Neural cell (in vitro differentiated cells): ENCODE results near the gene ZDHHC3. TPM values are rescaled to one million over a fixed set of nuclear protein-coding genes. Genes with fewer than 3 reads are reported as not detected.

Experiments used
- H2AFZ ChIP-seq: fragments of 200-600, 300-800 bp; sonication (generic), shearing (Covaris generic); 2 replicates; pipeline ENCODE4 v1.6.0; 2014; ENCODE audit warnings: low read depth, mild to moderate bottlenecking, antibody characterized with exemption, low read length, moderate library complexity
- H3F3A ChIP-seq: fragments of 200-600 bp; shearing (Covaris generic); 2 replicates; pipeline ENCODE4 v1.6.1; 2016; ENCODE audit warnings: mild to moderate bottlenecking, moderate library complexity, mixed read lengths, antibody characterized with exemption, low read length; ENCODE audit not compliant: insufficient read depth, poor library complexity, severe bottlenecking
- H3K27ac ChIP-seq: fragments of 200-600, 300-800 bp; sonication (generic), shearing (Covaris generic); 2 replicates; pipeline ENCODE4 v1.5.1; 2014; ENCODE audit warnings: mild to moderate bottlenecking, low read length, moderate library complexity
- H3K27me3 ChIP-seq: fragments of 300-800, 200-600 bp; sonication (generic), shearing (Covaris generic); 2 replicates; pipeline ENCODE4 v1.6.0; 2014; ENCODE audit warnings: mild to moderate bottlenecking, low read depth, low read length, moderate library complexity; ENCODE audit not compliant: insufficient read depth
- H3K36me3 ChIP-seq: fragments of 300-800, 200-600 bp; sonication (generic), shearing (Covaris generic); 2 replicates; pipeline ENCODE4 v1.5.1; 2014; ENCODE audit warnings: mild to moderate bottlenecking, antibody characterized with exemption, low read length, moderate library complexity; ENCODE audit not compliant: insufficient read depth
- H3K4me2 ChIP-seq: fragments of 300-800, 200-600 bp; sonication (generic), shearing (Covaris generic); 2 replicates; pipeline ENCODE4 v1.6.0; 2014; ENCODE audit warnings: mild to moderate bottlenecking, low read length
- H3K4me3 ChIP-seq: fragments of 300-800, 200-600 bp; sonication (generic), shearing (Covaris generic); 2 replicates; pipeline ENCODE4 v1.5.1; 2014; ENCODE audit warnings: mild to moderate bottlenecking, low read length, moderate library complexity
- H3K79me2 ChIP-seq: fragments of 200-600 bp; shearing (Covaris generic); replicated peaks from 2 replicates; pipeline ENCODE4 v1.6.0; 2014; ENCODE audit warnings: mild to moderate bottlenecking, low read length, moderate library complexity; ENCODE audit not compliant: insufficient read depth
- H3K9ac ChIP-seq: fragments of 300-800, 200-600 bp; sonication (generic), shearing (Covaris generic); 2 replicates; pipeline ENCODE4 v1.6.1; 2016; ENCODE audit warnings: mild to moderate bottlenecking, low read length, mixed read lengths
- H3K9me2 ChIP-seq: fragments of 200-600 bp; shearing (Covaris generic); 2 replicates; pipeline ENCODE4 v1.6.1; 2016; ENCODE audit warnings: mild to moderate bottlenecking, low read length, mixed read lengths; ENCODE audit not compliant: insufficient read depth
- H3K9me3 ChIP-seq: fragments of 200-600, 300-800 bp; sonication (generic), shearing (Covaris generic); 2 replicates; pipeline ENCODE4 v1.6.1; 2016; ENCODE audit warnings: mild to moderate bottlenecking, mixed run types, low read length, moderate library complexity, mixed read lengths
- H4K20me1 ChIP-seq: fragments of 200-600 bp; shearing (Covaris generic); 2 replicates; pipeline ENCODE4 v1.6.1; 2016; ENCODE audit warnings: mild to moderate bottlenecking, mixed run types; ENCODE audit not compliant: insufficient read depth
- CTCF ChIP-seq: fragments of 450-650 bp; IDR thresholded peaks from 2 replicates; pipeline ENCODE4 v1.5.1; 2014; ENCODE audit warnings: antibody characterized with exemption, mild to moderate bottlenecking, moderate library complexity; ENCODE audit not compliant: poor library complexity, severe bottlenecking
- EP300 ChIP-seq: fragments of 450-650 bp; conservative IDR thresholded peaks from 2 replicates; pipeline ENCODE4 v1.6.1; 2014; ENCODE audit warnings: antibody characterized with exemption, mild to moderate bottlenecking, moderate library complexity; ENCODE audit not compliant: poor library complexity, severe bottlenecking
- EZH2 ChIP-seq: fragments of 200-600, 300-800 bp; shearing (Covaris generic), sonication (generic); IDR thresholded peaks from 2 replicates; pipeline ENCODE4 v1.6.1; 2014; ENCODE audit warnings: antibody characterized with exemption, low read length, borderline replicate concordance, mild to moderate bottlenecking; ENCODE audit not compliant: insufficient read depth, poor library complexity, severe bottlenecking
- MXI1 ChIP-seq: fragments of 450-650 bp; conservative IDR thresholded peaks from 2 replicates; pipeline ENCODE4 v1.6.1; 2014; ENCODE audit warnings: antibody characterized with exemption, mild to moderate bottlenecking; ENCODE audit not compliant: poor library complexity, severe bottlenecking
- POLR2AphosphoS5 ChIP-seq: IDR thresholded peaks from 2 replicates; pipeline ENCODE4 v1.6.1; 2012
- RAD21 ChIP-seq: fragments of 450-650 bp; conservative IDR thresholded peaks from 2 replicates; pipeline ENCODE4 v1.6.1; 2014; ENCODE audit warnings: antibody characterized with exemption, mild to moderate bottlenecking, moderate library complexity
- REST ChIP-seq: IDR thresholded peaks from 2 replicates; pipeline ENCODE4 v1.6.1; 2012; ENCODE audit warnings: borderline replicate concordance
- SMC3 ChIP-seq: fragments of 450-650 bp; conservative IDR thresholded peaks from 2 replicates; pipeline ENCODE4 v1.6.1; 2014; ENCODE audit warnings: antibody characterized with exemption, mild to moderate bottlenecking, moderate library complexity; ENCODE audit not compliant: poor library complexity
- TAF1 ChIP-seq: IDR thresholded peaks from 2 replicates; pipeline ENCODE4 v1.6.1; 2012; ENCODE audit warnings: low read depth
- polyA plus RNA-seq: library from polyadenylated mRNA; depleted of rRNA; stranded (reverse); fragments of >200 nt; gene quantifications from 2 replicates; pipeline ENCODE4 v1.2.3, GENCODE V29; 2014

The ZDHHC3 gene
- polyA plus RNA-seq, 1 donor from 2014 or later = 35.8 TPM

GRCh38 chr3:45010811-45011333, 34.9 kb upstream of the ZDHHC3 start:
- no peak overlapping the region for H2AFZ ChIP-seq
- H3K4me2 ChIP-seq = no peak overlapping the region
- no peaks in the 10 kb centered on the region for H3K79me2 ChIP-seq
- H3K27me3 ChIP-seq = no peaks in the 10 kb centered on the region
- H3K9me2 ChIP-seq = no peaks in the 10 kb centered on the region
- no peaks in the 10 kb centered on the region for H4K20me1 ChIP-seq
- H3K27ac ChIP-seq = no peak overlapping the region
- H3F3A ChIP-seq = no peaks in the 10 kb centered on the region
- no peak overlapping the region for H3K9ac ChIP-seq
- no peak overlapping the region for H3K4me3 ChIP-seq
- no peak for TF ChIP-seq SMC3
- no peak for TF ChIP-seq REST
- no peak for TF ChIP-seq EZH2
- TF ChIP-seq TAF1 = no peak
- no peak for TF ChIP-seq CTCF
- no peak for TF ChIP-seq POLR2AphosphoS5
- TF ChIP-seq RAD21 = no peak
- no peaks in the 10 kb centered on the region for H3K36me3 ChIP-seq
- H3K9me3 ChIP-seq = no peaks in the 10 kb centered on the region

GRCh38 chr3:45009868-45010267, 33.9 kb upstream of the ZDHHC3 start:
- no peaks in the 10 kb centered on the region for H4K20me1 ChIP-seq
- H2AFZ ChIP-seq = no peak overlapping the region
- no peaks in the 10 kb centered on the region for H3K79me2 ChIP-seq
- H3F3A ChIP-seq = no peaks in the 10 kb centered on the region
- H3K27me3 ChIP-seq = no peaks in the 10 kb centered on the region
- H3K27ac ChIP-seq = no peak overlapping the region
- H3K9ac ChIP-seq = no peak overlapping the region
- TF ChIP-seq MXI1 = no peak
- no peaks in the 10 kb centered on the region for H3K9me2 ChIP-seq
- no peak overlapping the region for H3K4me3 ChIP-seq
- H3K9me3 ChIP-seq = peaks cover 8% of the 10 kb centered on the region
- no peak overlapping the region for H3K4me2 ChIP-seq
- H3K36me3 ChIP-seq = peaks cover 8% of the 10 kb centered on the region

- Histone ChIP-seq H3K4me2 (no peak overlapping the region), H3K79me2 (no peaks in the 10 kb centered on the region), H3K27me3 (no peaks in the 10 kb centered on the region), H3K4me3 (no peak overlapping the region), H3F3A (no peaks in the 10 kb centered on the region), H3K9ac (no peak overlapping the region), H3K36me3 (peaks cover 9% of the 10 kb centered on the region), H4K20me1 (no peaks in the 10 kb centered on the region), H2AFZ (no peak overlapping the region), H3K9me3 (peaks cover 9% of the 10 kb centered on the region), H3K27ac (no peak overlapping the region), H3K9me2 (no peaks in the 10 kb centered on the region)
- TF ChIP-seq TAF1 (no peak), SMC3 (no peak), RAD21 (no peak), POLR2AphosphoS5 (no peak), EP300 (no peak), CTCF (no peak), EZH2 (no peak), MXI1 (no peak), REST (no peak)
Observed at GRCh38 chr3:45008117-45008516, 32.1 kb upstream of the ZDHHC3 start.
